Loucy (cell line): Measurements from ENCODE around the gene MINDY1.

ENCODE experiments used
- H2AFZ ChIP-seq: fragments of 200-600 bp; sonication (generic); 2 replicates; pipeline ENCODE4 v1.6.0; 2016; ENCODE audit warnings: antibody characterized with exemption, mild to moderate bottlenecking, low read length, moderate library complexity
- H3F3A ChIP-seq: fragments of 200-600 bp; 2 replicates; pipeline ENCODE4 v1.6.0; 2016; ENCODE audit warnings: antibody characterized with exemption, low read depth, mild to moderate bottlenecking
- H3K27me3 ChIP-seq: fragments of 200-600 bp; sonication (generic); 2 replicates; pipeline ENCODE4 v1.6.1; 2014; ENCODE audit warnings: low read length, mild to moderate bottlenecking; ENCODE audit not compliant: insufficient read depth, poor library complexity, severe bottlenecking
- H3K36me3 ChIP-seq: fragments of 200-600 bp; sonication (generic); 2 replicates; pipeline ENCODE4 v1.6.1; 2016; ENCODE audit warnings: low read length; ENCODE audit not compliant: insufficient read depth
- H3K4me1 ChIP-seq: fragments of 200-600 bp; sonication (generic); 2 replicates; pipeline ENCODE4 v1.5.1; 2014; ENCODE audit warnings: low read length, mild to moderate bottlenecking; ENCODE audit not compliant: insufficient read depth, poor library complexity, severe bottlenecking
- H3K4me2 ChIP-seq: fragments of 200-600 bp; sonication (generic); 2 replicates; pipeline ENCODE4 v1.6.0; 2014; ENCODE audit warnings: antibody characterized with exemption, low read length, low read depth, mild to moderate bottlenecking; ENCODE audit not compliant: poor library complexity, severe bottlenecking
- H3K4me3 ChIP-seq: fragments of 200-600 bp; sonication (generic); 2 replicates; pipeline ENCODE4 v1.5.1; 2014; ENCODE audit warnings: low read length, mild to moderate bottlenecking, mixed read lengths; ENCODE audit not compliant: poor library complexity, severe bottlenecking
- H3K79me2 ChIP-seq: fragments of 200-600 bp; sonication (generic); 2 replicates; pipeline ENCODE4 v1.6.1; 2014; ENCODE audit warnings: low read length; ENCODE audit not compliant: insufficient read depth
- H3K9ac ChIP-seq: fragments of 200-600 bp; sonication (generic); 2 replicates; pipeline ENCODE4 v1.6.0; 2014; ENCODE audit warnings: mild to moderate bottlenecking, low read depth, low read length, moderate library complexity; ENCODE audit not compliant: poor library complexity, severe bottlenecking
- H3K9me2 ChIP-seq: fragments of 200-600 bp; sonication (generic); replicated peaks from 2 replicates; pipeline ENCODE4 v1.6.1; 2016; ENCODE audit warnings: low read depth, low read length, mixed read lengths
- H3K9me3 ChIP-seq: fragments of 200-600 bp; sonication (generic); 2 replicates; pipeline ENCODE4 v1.6.1; 2014; ENCODE audit warnings: mild to moderate bottlenecking, antibody characterized with exemption, low read length, low read depth; ENCODE audit not compliant: insufficient read depth
- H4K20me1 ChIP-seq: fragments of 200-600 bp; sonication (generic); 2 replicates; pipeline ENCODE4 v1.6.0; 2014; ENCODE audit warnings: antibody characterized with exemption, low read length, mild to moderate bottlenecking; ENCODE audit not compliant: insufficient read depth, poor library complexity, severe bottlenecking
- EZH2phosphoT487 ChIP-seq: fragments of 200-600 bp; IDR thresholded peaks from 2 replicates; pipeline ENCODE4 v1.6.1; 2018; ENCODE audit warnings: antibody characterized with exemption, mild to moderate bottlenecking, moderate library complexity, borderline replicate concordance
- TF ChIP-seq, protein P1 (sequence below): fragments of 200-600 bp; sonication (generic); conservative IDR thresholded peaks from 2 replicates; pipeline ENCODE4 v1.5.1; 2014; ENCODE audit warnings: mild to moderate bottlenecking, antibody characterized with exemption, low read length

MINDY1 gene

DNA sequence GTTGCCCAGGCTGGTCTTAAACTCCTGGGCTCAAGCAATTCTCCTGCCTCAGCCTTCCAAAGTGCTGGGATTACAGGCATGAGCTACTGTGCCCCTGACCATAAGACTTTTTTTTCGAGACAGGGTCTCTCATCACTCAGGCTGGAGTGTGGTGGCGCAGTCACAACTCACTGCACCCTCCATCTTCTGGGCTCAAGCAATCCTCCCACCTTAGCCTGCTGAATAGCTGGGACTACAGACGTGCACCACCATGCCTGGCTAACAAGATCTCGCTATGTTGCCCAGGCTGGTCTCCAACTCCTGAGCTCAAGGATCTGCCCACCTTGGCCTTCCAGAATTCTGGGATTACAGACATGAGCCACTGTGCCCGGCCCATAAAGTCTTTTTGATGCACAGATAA is 42.8 kb upstream of the MINDY1 start:
- no peaks in the 10 kb centered on the region for H3K9me3 ChIP-seq
- no peak overlapping the region for H2AFZ ChIP-seq
- H3K4me2 ChIP-seq: no peak overlapping the region
- TF ChIP-seq EZH2phosphoT487: no peak
- TF ChIP-seq, protein P1, sequence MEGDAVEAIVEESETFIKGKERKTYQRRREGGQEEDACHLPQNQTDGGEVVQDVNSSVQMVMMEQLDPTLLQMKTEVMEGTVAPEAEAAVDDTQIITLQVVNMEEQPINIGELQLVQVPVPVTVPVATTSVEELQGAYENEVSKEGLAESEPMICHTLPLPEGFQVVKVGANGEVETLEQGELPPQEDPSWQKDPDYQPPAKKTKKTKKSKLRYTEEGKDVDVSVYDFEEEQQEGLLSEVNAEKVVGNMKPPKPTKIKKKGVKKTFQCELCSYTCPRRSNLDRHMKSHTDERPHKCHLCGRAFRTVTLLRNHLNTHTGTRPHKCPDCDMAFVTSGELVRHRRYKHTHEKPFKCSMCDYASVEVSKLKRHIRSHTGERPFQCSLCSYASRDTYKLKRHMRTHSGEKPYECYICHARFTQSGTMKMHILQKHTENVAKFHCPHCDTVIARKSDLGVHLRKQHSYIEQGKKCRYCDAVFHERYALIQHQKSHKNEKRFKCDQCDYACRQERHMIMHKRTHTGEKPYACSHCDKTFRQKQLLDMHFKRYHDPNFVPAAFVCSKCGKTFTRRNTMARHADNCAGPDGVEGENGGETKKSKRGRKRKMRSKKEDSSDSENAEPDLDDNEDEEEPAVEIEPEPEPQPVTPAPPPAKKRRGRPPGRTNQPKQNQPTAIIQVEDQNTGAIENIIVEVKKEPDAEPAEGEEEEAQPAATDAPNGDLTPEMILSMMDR: no peak
- no peaks in the 10 kb centered on the region for H3K27me3 ChIP-seq
- H3K9ac ChIP-seq: no peak overlapping the region
- H4K20me1 ChIP-seq: peaks cover 1% of the 10 kb centered on the region
- 0 out of 2 replicates have a peak, but pooled peaks cover 8% of the 10 kb centered on the region for H3K79me2 ChIP-seq
- H3K36me3 ChIP-seq: peaks cover 24% of the 10 kb centered on the region; the same call in 1 of the 2 replicates
- no peak overlapping the region for H3K4me3 ChIP-seq
- H3K4me1 ChIP-seq: peaks cover 13% of the 10 kb centered on the region
- H3K9me2 ChIP-seq: no peaks in the 10 kb centered on the region
- H3F3A ChIP-seq: peaks cover 3% of the 10 kb centered on the region; the same call in 1 of the 2 replicates

DNA sequence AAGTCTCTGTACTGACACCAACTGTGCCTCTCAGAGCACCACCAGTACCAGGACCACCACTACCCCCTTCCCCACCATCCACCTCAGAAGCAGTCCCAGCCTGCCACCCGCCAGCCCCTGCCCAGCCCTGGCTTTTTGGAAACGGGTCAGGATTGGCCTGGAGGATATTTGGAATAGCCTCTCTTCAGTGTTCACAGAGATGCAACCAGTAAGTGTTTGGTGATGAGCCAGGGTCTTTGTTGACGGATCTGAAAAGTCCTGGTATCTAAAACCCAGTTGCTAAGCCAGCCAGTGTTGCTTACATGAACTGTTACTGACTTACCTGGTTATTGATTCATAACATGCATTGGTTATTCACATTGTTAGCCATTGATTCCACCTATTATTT is 41.9 kb upstream of the MINDY1 start:
- peaks cover 3% of the 10 kb centered on the region; the same call in 1 of the 2 replicates for H3F3A ChIP-seq
- peaks cover 13% of the 10 kb centered on the region for H3K4me1 ChIP-seq
- no peak for TF ChIP-seq EZH2phosphoT487
- TF ChIP-seq, protein P1: 0 out of 2 replicates have a peak, but pooled peaks have one; percentile 1
- H4K20me1 ChIP-seq: no peaks in the 10 kb centered on the region
- no peaks in the 10 kb centered on the region for H3K9me3 ChIP-seq
- peaks cover 15% of the 10 kb centered on the region; the same call in 1 of the 2 replicates for H3K36me3 ChIP-seq
- peak overlapping the region; percentile 88 for H3K9ac ChIP-seq
- H2AFZ ChIP-seq: no peak overlapping the region
- no peaks in the 10 kb centered on the region for H3K27me3 ChIP-seq
- H3K4me2 ChIP-seq: peak overlapping the region; percentile 90
- H3K4me3 ChIP-seq: peak overlapping the region; percentile 91
- 0 out of 2 replicates have a peak, but pooled peaks cover 4% of the 10 kb centered on the region for H3K79me2 ChIP-seq
- H3K9me2 ChIP-seq: no peaks in the 10 kb centered on the region

DNA sequence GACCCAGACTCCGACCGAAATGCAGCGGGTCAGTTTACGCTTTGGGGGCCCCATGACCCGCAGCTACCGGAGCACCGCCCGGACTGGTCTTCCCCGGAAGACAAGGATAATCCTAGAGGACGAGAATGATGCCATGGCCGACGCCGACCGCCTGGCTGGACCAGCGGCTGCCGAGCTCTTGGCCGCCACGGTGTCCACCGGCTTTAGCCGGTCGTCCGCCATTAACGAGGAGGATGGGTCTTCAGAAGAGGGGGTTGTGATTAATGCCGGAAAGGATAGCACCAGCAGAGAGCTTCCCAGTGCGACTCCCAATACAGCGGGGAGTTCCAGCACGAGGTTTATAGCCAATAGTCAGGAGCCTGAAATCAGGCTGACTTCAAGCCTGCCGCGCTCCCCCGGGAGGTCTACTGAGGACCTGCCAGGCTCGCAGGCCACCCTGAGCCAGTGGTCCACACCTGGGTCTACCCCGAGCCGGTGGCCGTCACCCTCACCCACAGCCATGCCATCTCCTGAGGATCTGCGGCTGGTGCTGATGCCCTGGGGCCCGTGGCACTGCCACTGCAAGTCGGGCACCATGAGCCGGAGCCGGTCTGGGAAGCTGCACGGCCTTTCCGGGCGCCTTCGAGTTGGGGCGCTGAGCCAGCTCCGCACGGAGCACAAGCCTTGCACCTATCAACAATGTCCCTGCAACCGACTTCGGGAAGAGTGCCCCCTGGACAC is 41.4 kb upstream of the MINDY1 start:
- no peaks in the 10 kb centered on the region for H3K9me3 ChIP-seq
- no peaks in the 10 kb centered on the region for H4K20me1 ChIP-seq
- no peaks in the 10 kb centered on the region for H3K9me2 ChIP-seq
- H2AFZ ChIP-seq: peak overlapping the region; percentile 98
- 0 out of 2 replicates have a peak, but pooled peaks cover 4% of the 10 kb centered on the region for H3K79me2 ChIP-seq
- peak overlapping the region; percentile 88 for H3K9ac ChIP-seq
- peak overlapping the region; percentile 90 for H3K4me2 ChIP-seq
- TF ChIP-seq EZH2phosphoT487: no peak
- TF ChIP-seq, protein P1: peak; percentile 72
- peaks cover 10% of the 10 kb centered on the region; the same call in 1 of the 2 replicates for H3K36me3 ChIP-seq
- H3K4me1 ChIP-seq: peaks cover 13% of the 10 kb centered on the region
- no peaks in the 10 kb centered on the region for H3K27me3 ChIP-seq
- peak overlapping the region; percentile 91 for H3K4me3 ChIP-seq
- peaks cover 3% of the 10 kb centered on the region; the same call in 1 of the 2 replicates for H3F3A ChIP-seq
